Colonic mucosa (tissue), 4 donors: ENCODE measurements around the gene SLC52A1. TPM values are rescaled to one million over a fixed set of nuclear protein-coding genes. Genes with fewer than 3 reads are reported as not detected.
A peak's percentile ranks its signal among the peaks of the same experiment; 100 is the strongest.

Experiments
- DNase-seq: peaks from one replicate; pipeline ENCODE4 v3.0.0-alpha.2; 2020
- H3K27ac ChIP-seq: fragments of 200-600 bp; one replicate; pipeline ENCODE4 v1.8.0; 2021
- H3K27me3 ChIP-seq: fragments of 200-600 bp; one replicate; pipeline ENCODE4 v1.8.0; 2021
- H3K36me3 ChIP-seq: fragments of 200-600 bp; one replicate; pipeline ENCODE4 v1.8.0; 2021
- H3K4me1 ChIP-seq: fragments of 200-600 bp; one replicate; pipeline ENCODE4 v1.8.0; 2021; ENCODE audit warnings: mild to moderate bottlenecking
- H3K4me3 ChIP-seq: fragments of 200-600 bp; one replicate; pipeline ENCODE4 v1.8.0; 2021
- H3K9ac ChIP-seq, 2 donors: one replicate each; pipeline ENCODE4 v1.7.0; 2013; ENCODE audit warnings: control low read depth in 2 of 2, low read depth in 2 of 2, low read length in 2 of 2
- H3K9me3 ChIP-seq: fragments of 200-600 bp; one replicate; pipeline ENCODE4 v1.8.0; 2021
- CTCF ChIP-seq: fragments of 200-600 bp; IDR thresholded peaks from one replicate; pipeline ENCODE4 v1.8.0; 2022; ENCODE audit warnings: antibody characterized with exemption, mild to moderate bottlenecking
- intact Hi-C: fragments of 100-400 bp; cut with DNase I; formaldehyde crosslinking; loops from one replicate; pipeline ENCODE4 v1.14.1; 2022
- total RNA-seq, 2 donors: library from RNA; stranded (reverse); fragmentation: NEBNext Ultra II Directional in 1 of 2; extraction: Animal tissue kit (Norgen Biotek cat#: 25700) in 1 of 2; gene quantifications; one replicate each; pipeline ENCODE4 v1.2.1, GENCODE V29; 2021
- donor health status: healthy.
- donor health status: DM: no; HTN: no; CAD: no.
- donor health status: DM: no; HTN: no; CAD: no.

The SLC52A1 gene
- total RNA-seq, 2 donors from 2014 or later: 1.7 to 2.6 TPM

- H3K36me3 ChIP-seq: peaks cover 27% of the 10 kb centered on the region
- no peak for TF ChIP-seq CTCF
Observed at GRCh38 chr17:5003214-5003867, 31.9 kb downstream of the SLC52A1 start.

GRCh38 chr17:5002121-5002788 is 33.0 kb downstream of the SLC52A1 start:
- DNase-seq: no peak
- Histone ChIP-seq H3K4me3 (no peak overlapping the region), H3K9me3 (no peaks in the 10 kb centered on the region), H3K4me1 (peaks cover 8% of the 10 kb centered on the region), H3K27ac (no peak overlapping the region), H3K36me3 (peaks cover 26% of the 10 kb centered on the region), H3K9ac (peak overlapping the region in 1 of 2 donors; percentile 19), H3K27me3 (no peaks in the 10 kb centered on the region)
- intact Hi-C loops: no loop called here
- TF ChIP-seq CTCF: no peak

More at GRCh38 chr17:5003214-5003867, 31.9 kb downstream of the SLC52A1 start:
- DNase-seq: no peak
- no peak overlapping the region for H3K9ac ChIP-seq
- intact Hi-C loops: no loop called here
- no peaks in the 10 kb centered on the region for H3K27me3 ChIP-seq
- H3K4me1 ChIP-seq: peaks cover 8% of the 10 kb centered on the region
- no peak overlapping the region for H3K27ac ChIP-seq
- no peaks in the 10 kb centered on the region for H3K9me3 ChIP-seq
- no peak overlapping the region for H3K4me3 ChIP-seq

- Histone ChIP-seq H3K4me1 (peaks cover 14% of the 10 kb centered on the region), H3K9ac (peak overlapping the region; percentile 15 to 48), H3K9me3 (no peaks in the 10 kb centered on the region), H3K27ac (no peak overlapping the region), H3K27me3 (no peaks in the 10 kb centered on the region), H3K36me3 (peaks cover 21% of the 10 kb centered on the region), H3K4me3 (no peak overlapping the region)
- peak; percentile 53 for DNase-seq
- no peak for TF ChIP-seq CTCF
- intact Hi-C loops: no loop called here
Observed at GRCh38 chr17:5000237-5000639, 35.0 kb downstream of the SLC52A1 start.

GRCh38 chr17:4999430-5000093 is 35.7 kb downstream of the SLC52A1 start:
- intact Hi-C loops: loop anchor here (5.0 kb wide), 1 partner anchor 62 kb away; no protein-coding TSS in a partner anchor
- peak overlapping the region; percentile 99 for H3K4me3 ChIP-seq
- H3K27me3 ChIP-seq: no peaks in the 10 kb centered on the region
- TF ChIP-seq CTCF: no peak
- H3K36me3 ChIP-seq: peaks cover 17% of the 10 kb centered on the region
- no peak for DNase-seq
- H3K9me3 ChIP-seq: no peaks in the 10 kb centered on the region
- peaks cover 14% of the 10 kb centered on the region for H3K4me1 ChIP-seq
- peak overlapping the region; percentile 83 for H3K27ac ChIP-seq
- H3K9ac ChIP-seq: peak overlapping the region; percentile 91 to 98

- no peak for TF ChIP-seq CTCF
- intact Hi-C loops: loop anchor here (5.0 kb wide), 1 partner anchor 62 kb away; no protein-coding TSS in a partner anchor
- peak overlapping the region; percentile 83 for H3K27ac ChIP-seq
- no peaks in the 10 kb centered on the region for H3K9me3 ChIP-seq
- H3K36me3 ChIP-seq: peaks cover 12% of the 10 kb centered on the region
- peaks cover 14% of the 10 kb centered on the region for H3K4me1 ChIP-seq
- H3K4me3 ChIP-seq: peak overlapping the region; percentile 99
- peak overlapping the region; percentile 91 to 98 for H3K9ac ChIP-seq
- no peaks in the 10 kb centered on the region for H3K27me3 ChIP-seq
- DNase-seq: peak; percentile 80
Observed at GRCh38 chr17:4998732-4999429, 36.3 kb downstream of the SLC52A1 start.
